Left ventricle myocardium inferior (tissue), 1 donor: ENCODE results near the gene PTGDS. TPM values are rescaled to one million over a fixed set of nuclear protein-coding genes. Genes with fewer than 3 reads are reported as not detected.
A peak's percentile ranks its signal among the peaks of the same experiment; 100 is the strongest.
"Not testable (repeated sequence)": the region's sequence is repeated elsewhere in the genome, so short reads cannot be mapped to it uniquely, and the experiment has no call there.

Experiments
- DNase-seq: peaks from one replicate; pipeline ENCODE4 v3.0.0-alpha.2; 2020
- H3K27ac ChIP-seq: fragments of 200-600 bp; replicated peaks from 2 replicates; pipeline ENCODE4 v1.8.0; 2021
- H3K27me3 ChIP-seq: fragments of 200-600 bp; 2 replicates; pipeline ENCODE4 v1.8.0; 2021; ENCODE audit warnings: low read depth
- H3K36me3 ChIP-seq: fragments of 200-600 bp; 2 replicates; pipeline ENCODE4 v1.8.0; 2021
- H3K4me1 ChIP-seq: fragments of 200-600 bp; 2 replicates; pipeline ENCODE4 v1.8.0; 2021
- H3K4me3 ChIP-seq: fragments of 200-600 bp; 2 replicates; pipeline ENCODE4 v1.8.0; 2021; ENCODE audit warnings: mild to moderate bottlenecking, moderate library complexity
- H3K9me3 ChIP-seq: fragments of 200-600 bp; replicated peaks from 2 replicates; pipeline ENCODE4 v1.8.0; 2021
- intact Hi-C: fragments of 100-400 bp; cut with micrococcal nuclease; formaldehyde crosslinking; loops from one replicate; pipeline ENCODE4 v1.11.0; 2022
- total RNA-seq: library from RNA; stranded (reverse); fragmentation: NEBNext Ultra II Directional; extraction: Animal tissue kit (Norgen Biotek cat#: 25700); gene quantifications from one replicate; pipeline ENCODE4 v1.2.1, GENCODE V29; 2021
- TF ChIP-seq, protein P1 (sequence below): fragments of 200-600 bp; IDR thresholded peaks from 2 replicates; pipeline ENCODE4 v1.8.0; 2021; ENCODE audit warnings: antibody characterized with exemption, mild to moderate bottlenecking, borderline replicate concordance
- donor health status: DM: no; HTN: yes; CAD: no; lungs with severe emphysema.

PTGDS gene
- total RNA-seq, 1 donor from 2014 or later, result 3,579 TPM

DNA sequence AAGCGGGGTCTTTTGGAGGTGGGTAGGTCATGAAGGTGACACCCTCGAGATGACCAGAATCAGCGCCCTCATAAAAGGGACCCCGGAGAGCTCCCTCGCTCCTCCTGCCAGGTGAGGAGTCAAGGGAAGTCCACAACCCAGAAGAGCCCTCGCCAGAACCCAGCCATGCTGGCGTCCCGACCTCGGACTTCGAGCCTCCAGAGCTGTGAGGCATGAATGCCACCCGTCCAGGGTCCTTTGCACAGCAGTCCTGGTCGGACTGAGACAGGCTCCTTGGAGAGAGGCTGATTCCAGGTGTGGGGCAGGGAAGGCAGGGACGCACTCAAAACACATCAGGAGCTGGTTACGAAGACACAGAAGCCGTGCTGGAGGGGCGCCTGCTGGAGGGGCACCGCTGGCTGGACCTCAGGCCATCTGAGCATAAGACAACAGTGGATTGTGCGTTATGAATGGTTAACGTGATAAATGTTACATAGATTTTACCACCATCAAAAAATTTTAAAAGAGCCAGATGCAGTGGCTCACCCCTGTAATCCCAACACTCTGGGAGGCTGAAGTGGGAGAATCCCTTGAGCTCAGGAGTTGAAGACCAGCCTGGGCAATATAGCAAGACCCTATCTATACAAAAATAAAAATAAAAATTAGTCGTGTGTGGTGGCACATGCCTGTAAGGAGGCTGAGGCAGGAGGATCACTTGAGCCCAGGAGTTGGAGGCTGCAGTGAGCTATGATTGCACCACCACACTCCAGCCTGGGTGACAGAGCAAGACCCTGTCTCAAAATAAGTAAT lies 24.7 kb downstream of the PTGDS start:
- intact Hi-C loops, result no loop called here
- Histone ChIP-seq H3K27ac (no peak overlapping the region), H3K4me3 (no peak overlapping the region), H3K27me3 (peaks cover 14% of the 10 kb centered on the region), H3K36me3 (no peaks in the 10 kb centered on the region), H3K9me3 (peaks cover 6% of the 10 kb centered on the region), H3K4me1 (peaks cover 11% of the 10 kb centered on the region)
- TF ChIP-seq, protein P1, sequence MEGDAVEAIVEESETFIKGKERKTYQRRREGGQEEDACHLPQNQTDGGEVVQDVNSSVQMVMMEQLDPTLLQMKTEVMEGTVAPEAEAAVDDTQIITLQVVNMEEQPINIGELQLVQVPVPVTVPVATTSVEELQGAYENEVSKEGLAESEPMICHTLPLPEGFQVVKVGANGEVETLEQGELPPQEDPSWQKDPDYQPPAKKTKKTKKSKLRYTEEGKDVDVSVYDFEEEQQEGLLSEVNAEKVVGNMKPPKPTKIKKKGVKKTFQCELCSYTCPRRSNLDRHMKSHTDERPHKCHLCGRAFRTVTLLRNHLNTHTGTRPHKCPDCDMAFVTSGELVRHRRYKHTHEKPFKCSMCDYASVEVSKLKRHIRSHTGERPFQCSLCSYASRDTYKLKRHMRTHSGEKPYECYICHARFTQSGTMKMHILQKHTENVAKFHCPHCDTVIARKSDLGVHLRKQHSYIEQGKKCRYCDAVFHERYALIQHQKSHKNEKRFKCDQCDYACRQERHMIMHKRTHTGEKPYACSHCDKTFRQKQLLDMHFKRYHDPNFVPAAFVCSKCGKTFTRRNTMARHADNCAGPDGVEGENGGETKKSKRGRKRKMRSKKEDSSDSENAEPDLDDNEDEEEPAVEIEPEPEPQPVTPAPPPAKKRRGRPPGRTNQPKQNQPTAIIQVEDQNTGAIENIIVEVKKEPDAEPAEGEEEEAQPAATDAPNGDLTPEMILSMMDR, result no peak
- no peak for DNase-seq

DNA sequence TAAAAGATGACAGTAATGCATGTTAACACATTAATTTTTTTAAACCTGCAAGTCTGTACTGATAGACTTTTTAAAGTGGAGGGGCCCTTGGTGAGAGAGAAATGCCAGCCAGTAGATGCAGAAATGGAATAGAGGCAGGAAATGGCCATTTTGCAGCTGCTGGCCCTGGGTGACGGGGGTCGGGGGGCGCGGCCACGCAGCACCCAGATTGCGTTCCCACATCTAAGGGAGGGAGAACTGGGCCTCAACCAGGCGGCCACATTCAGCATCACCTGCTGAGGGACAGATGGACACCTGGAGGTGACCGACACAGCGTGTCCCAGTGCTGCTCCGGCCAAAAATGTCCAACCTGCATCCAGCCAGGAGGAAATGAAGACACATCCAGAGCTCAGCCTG lies 25.3 kb downstream of the PTGDS start:
- intact Hi-C loops, result no loop called here
- H3K4me3 ChIP-seq, result no peak overlapping the region
- DNase-seq, result no peak

DNA sequence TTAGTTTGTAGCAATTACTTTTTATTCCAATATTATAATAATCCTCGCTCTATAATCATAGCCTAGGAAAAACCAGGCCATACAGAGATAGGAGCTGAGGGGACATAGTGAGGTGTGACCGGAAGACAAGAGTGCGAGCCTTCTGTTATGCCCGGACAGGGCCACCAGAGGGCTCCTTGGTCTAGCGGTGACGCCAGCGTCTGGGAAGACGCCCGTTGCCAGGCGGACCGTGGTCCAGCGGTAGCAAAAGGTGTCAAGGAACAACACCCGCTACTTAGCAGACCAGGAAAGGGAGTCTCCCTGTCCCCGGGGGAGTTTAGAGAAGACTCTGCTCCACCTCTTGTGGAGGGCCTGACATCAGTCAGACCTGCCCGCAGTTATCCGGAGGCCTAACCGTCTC lies 27.0 kb downstream of the PTGDS start:
- intact Hi-C loops, H3K27me3 ChIP-seq, H3K4me3 ChIP-seq, H3K36me3 ChIP-seq, H3K9me3 ChIP-seq, H3K4me1 ChIP-seq, DNase-seq, H3K27ac ChIP-seq: not testable (repeated sequence)
- TF ChIP-seq, protein P1, result peak; percentile 53

More for the DNA sequence above, 25.3 kb downstream of the PTGDS start:
- H3K36me3 ChIP-seq, result no peaks in the 10 kb centered on the region
- peaks cover 6% of the 10 kb centered on the region for H3K9me3 ChIP-seq
- H3K27me3 ChIP-seq, result peaks cover 8% of the 10 kb centered on the region
- H3K4me1 ChIP-seq, result peaks cover 5% of the 10 kb centered on the region
- H3K27ac ChIP-seq, result no peak overlapping the region
- TF ChIP-seq, protein P1, result no peak

DNA sequence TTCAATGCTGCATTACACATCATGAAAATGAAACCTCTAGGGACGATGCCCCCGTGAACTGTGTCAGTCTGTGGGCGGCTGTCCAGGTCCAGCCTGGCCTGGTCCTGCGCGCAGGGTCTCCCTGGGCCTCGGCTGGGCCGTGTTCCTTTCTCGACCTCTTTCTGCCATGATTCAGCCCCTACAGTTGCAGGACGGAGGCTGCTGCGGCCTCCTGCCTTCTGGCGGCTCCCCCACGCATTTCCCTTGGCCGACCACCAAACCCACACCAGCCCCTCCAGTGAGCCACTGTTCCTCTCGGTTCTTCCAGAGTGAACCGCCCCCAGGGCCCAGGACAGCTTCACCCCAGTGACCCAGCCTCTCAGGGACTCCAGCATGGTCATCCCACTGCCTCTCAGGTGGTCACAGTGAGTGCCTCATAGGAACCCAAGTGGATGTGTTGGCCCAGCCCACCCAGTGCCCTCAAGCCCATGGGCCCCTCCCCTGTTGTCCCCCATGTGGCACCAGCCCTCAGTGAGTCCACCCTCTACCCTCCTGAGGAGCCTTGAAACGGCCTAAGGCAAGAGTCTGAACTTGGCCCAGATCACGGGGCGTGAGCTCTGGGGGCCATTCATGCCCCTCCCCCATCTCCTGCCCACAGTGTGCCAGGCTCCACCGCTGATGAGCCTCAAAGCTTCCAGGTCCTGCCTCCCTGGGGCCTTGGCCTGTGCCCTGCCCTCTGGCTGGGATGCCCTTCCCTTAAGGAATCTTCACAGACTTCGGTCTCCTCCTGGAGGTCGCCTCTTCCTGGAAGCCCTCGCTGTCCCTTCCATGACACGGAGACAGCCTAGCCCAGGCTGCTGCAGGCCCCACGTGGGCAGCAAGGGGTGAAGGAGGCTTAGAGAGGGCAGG lies 29.1 kb downstream of the PTGDS start:
- intact Hi-C loops, result no loop called here

More for the DNA sequence above, 29.1 kb downstream of the PTGDS start:
- Histone ChIP-seq H3K4me3 (no peak overlapping the region), H3K9me3 (peaks cover 6% of the 10 kb centered on the region), H3K36me3 (peaks cover 19% of the 10 kb centered on the region), H3K27ac (no peak overlapping the region), H3K27me3 (no peaks in the 10 kb centered on the region), H3K4me1 (no peaks in the 10 kb centered on the region)
- no peak for DNase-seq
- TF ChIP-seq, protein P1, result no peak
